ENCODE data around the gene NFKBIA. TPM values are rescaled to one million over a fixed set of nuclear protein-coding genes. Genes with fewer than 3 reads are reported as not detected.
A peak's percentile ranks its signal among the peaks of the same experiment; 100 is the strongest.

Gene NFKBIA
- total and polyA plus RNA-seq, 12 donors = 41.0 to 98.5 (median 68.6) TPM

GRCh38 chr14:35390577-35391387 is 13.8 kb downstream of the NFKBIA start:
- Histone ChIP-seq H3K4me1 (peaks cover 4 to 29% (median 8%) of the 10 kb centered on the region in 9 donors), H3K36me3 (no peaks in the 10 kb centered on the region), H3K9me3 (no peaks in the 10 kb centered on the region), H3K27ac (no peak overlapping the region), H3K27me3 (no peaks in the 10 kb centered on the region), H3K4me3 (no peak overlapping the region)
- intact Hi-C loops (cut with DNase I) = loop anchor here in 1 of 10 donors (10.0 kb wide), 1 partner anchor 46 kb away; no protein-coding TSS in a partner anchor
- DNase-seq = no peak
- 80 to 82% methylated on average over 9 of the region's 9 CpGs for WGBS, 2 donors
- peak in 1 of 8 donors; percentile 11 for ATAC-seq
- TF ChIP-seq CTCF (IDR thresholded peaks at IDR 0.05) = no peak

- WGBS, 2 donors = 95 to 97% methylated on average over 9 of the region's 9 CpGs
- Histone ChIP-seq H3K4me3 (no peak overlapping the region), H3K27ac (no peak overlapping the region), H3K36me3 (no peaks in the 10 kb centered on the region), H3K27me3 (no peaks in the 10 kb centered on the region), H3K4me1 (peaks cover 12 to 41% (median 23%) of the 10 kb centered on the region in 9 donors), H3K9me3 (no peaks in the 10 kb centered on the region)
- no peak for ATAC-seq
- intact Hi-C loops (cut with DNase I) = loop anchor here in 2 of 10 donors (5.0 kb wide), 1 partner anchor 47 kb away; no protein-coding TSS in a partner anchor
- TF ChIP-seq CTCF (IDR thresholded peaks at IDR 0.05) = no peak
- no peak for DNase-seq
Observed at GRCh38 chr14:35389315-35389667, 15.3 kb downstream of the NFKBIA start.

- intact Hi-C loops (cut with DNase I) = loop anchor here in 2 of 10 donors (5.0 kb wide), 1 partner anchor 46 kb away; no protein-coding TSS in a partner anchor
- WGBS, 2 donors = 89 to 96% methylated on average over 14 of the region's 14 CpGs
Observed at GRCh38 chr14:35388656-35389314, 15.8 kb downstream of the NFKBIA start.

More at GRCh38 chr14:35388656-35389314, 15.8 kb downstream of the NFKBIA start:
- ATAC-seq (no peak), DNase-seq (no peak)
- Histone ChIP-seq H3K9me3 (no peaks in the 10 kb centered on the region), H3K4me3 (no peak overlapping the region), H3K4me1 (peaks cover 17 to 41% (median 28%) of the 10 kb centered on the region in 9 donors), H3K27ac (no peak overlapping the region), H3K36me3 (no peaks in the 10 kb centered on the region), H3K27me3 (no peaks in the 10 kb centered on the region)
- no peak for TF ChIP-seq CTCF (IDR thresholded peaks at IDR 0.05)
